DOHH2 (cell line): ENCODE data around the gene GALNT7.
A peak's percentile ranks its signal among the peaks of the same experiment; 100 is the strongest.

Experiments used
- H3F3A ChIP-seq: fragments of 200-600 bp; sonication (generic), shearing (Covaris generic); 2 replicates; pipeline ENCODE4 v1.6.0; 2016; ENCODE audit warnings: antibody characterized with exemption, mild to moderate bottlenecking; ENCODE audit not compliant: control insufficient read depth, insufficient read depth
- H3K27ac ChIP-seq: fragments of 200-600 bp; sonication (generic); 2 replicates; pipeline ENCODE4 v1.5.1; 2014; ENCODE audit warnings: low read depth, mild to moderate bottlenecking, low read length, moderate library complexity
- H3K27me3 ChIP-seq: fragments of 200-600 bp; sonication (generic); 2 replicates; pipeline ENCODE4 v1.6.1; 2014; ENCODE audit warnings: mild to moderate bottlenecking, low read length, mixed read lengths; ENCODE audit not compliant: control insufficient read depth
- H3K36me3 ChIP-seq: fragments of 200-600 bp; sonication (generic); 2 replicates; pipeline ENCODE4 v1.6.1; 2014; ENCODE audit warnings: mild to moderate bottlenecking, low read length, moderate library complexity, mixed read lengths; ENCODE audit not compliant: control insufficient read depth
- H3K4me1 ChIP-seq: fragments of 200-600 bp; sonication (generic); 2 replicates; pipeline ENCODE4 v1.6.1; 2014; ENCODE audit warnings: mild to moderate bottlenecking, low read length, mixed read lengths; ENCODE audit not compliant: control insufficient read depth
- H3K4me2 ChIP-seq: fragments of 200-600 bp; sonication (generic); 2 replicates; pipeline ENCODE4 v1.6.0; 2014; ENCODE audit warnings: mild to moderate bottlenecking, low read length, moderate library complexity
- H3K4me3 ChIP-seq: fragments of 200-600 bp; sonication (generic); 2 replicates; pipeline ENCODE4 v1.5.1; 2014; ENCODE audit warnings: mild to moderate bottlenecking, low read length, mixed read lengths
- H3K79me2 ChIP-seq: fragments of 200-600 bp; sonication (generic); 2 replicates; pipeline ENCODE4 v1.6.1; 2014; ENCODE audit warnings: mild to moderate bottlenecking, low read length, mixed read lengths; ENCODE audit not compliant: control insufficient read depth
- H3K9me2 ChIP-seq: fragments of 200-600 bp; sonication (generic); replicated peaks from 2 replicates; pipeline ENCODE4 v1.6.1; 2014; ENCODE audit warnings: mild to moderate bottlenecking, low read length, mixed read lengths; ENCODE audit not compliant: control insufficient read depth
- H3K9me3 ChIP-seq: fragments of 200-600 bp; sonication (generic); 2 replicates; pipeline ENCODE4 v1.6.1; 2014; ENCODE audit warnings: antibody characterized with exemption, low read length, mixed read lengths; ENCODE audit not compliant: control insufficient read depth, insufficient read depth
- H4K20me1 ChIP-seq: fragments of 200-600 bp; sonication (generic); 2 replicates; pipeline ENCODE4 v1.6.0; 2014; ENCODE audit warnings: low read depth, mild to moderate bottlenecking, antibody characterized with exemption, low read length, moderate library complexity; ENCODE audit not compliant: control insufficient read depth, insufficient read depth
- EZH2phosphoT487 ChIP-seq: fragments of 200-600 bp; sonication (generic); IDR thresholded peaks from 2 replicates; pipeline ENCODE4 v1.6.1; 2017; ENCODE audit warnings: borderline replicate concordance, mild to moderate bottlenecking, antibody characterized with exemption, low read length, moderate library complexity, mixed read lengths
- TF ChIP-seq, protein P1 (sequence below): fragments of 200-600 bp; sonication (generic); IDR thresholded peaks from one replicate; pipeline ENCODE4 v1.5.1; 2014; ENCODE audit warnings: antibody characterized with exemption, mild to moderate bottlenecking, low read depth, low read length; ENCODE audit not compliant: poor library complexity, severe bottlenecking

GALNT7 gene

DNA sequence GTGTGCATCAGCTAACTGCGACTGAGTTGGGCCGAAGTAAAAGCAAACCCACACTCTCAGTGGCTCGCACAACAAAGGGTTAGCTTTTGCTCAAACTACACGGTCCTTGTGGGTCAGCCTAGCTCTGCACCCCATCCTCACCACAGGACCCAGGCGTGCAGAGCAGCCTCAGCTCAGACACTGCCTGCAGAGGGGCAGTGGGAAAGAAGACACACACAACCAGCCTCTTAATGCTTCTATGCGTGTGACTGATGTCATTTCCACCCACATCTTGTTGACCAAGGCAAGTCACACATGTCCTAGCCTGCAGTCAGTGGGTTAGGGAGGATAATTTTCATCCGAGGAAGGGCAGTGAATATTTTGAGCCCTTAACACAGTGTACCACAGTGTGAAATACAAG lies 125.1 kb downstream of the GALNT7 start:
- H3K79me2 ChIP-seq = peaks cover 3% of the 10 kb centered on the region
- TF ChIP-seq, protein P1, sequence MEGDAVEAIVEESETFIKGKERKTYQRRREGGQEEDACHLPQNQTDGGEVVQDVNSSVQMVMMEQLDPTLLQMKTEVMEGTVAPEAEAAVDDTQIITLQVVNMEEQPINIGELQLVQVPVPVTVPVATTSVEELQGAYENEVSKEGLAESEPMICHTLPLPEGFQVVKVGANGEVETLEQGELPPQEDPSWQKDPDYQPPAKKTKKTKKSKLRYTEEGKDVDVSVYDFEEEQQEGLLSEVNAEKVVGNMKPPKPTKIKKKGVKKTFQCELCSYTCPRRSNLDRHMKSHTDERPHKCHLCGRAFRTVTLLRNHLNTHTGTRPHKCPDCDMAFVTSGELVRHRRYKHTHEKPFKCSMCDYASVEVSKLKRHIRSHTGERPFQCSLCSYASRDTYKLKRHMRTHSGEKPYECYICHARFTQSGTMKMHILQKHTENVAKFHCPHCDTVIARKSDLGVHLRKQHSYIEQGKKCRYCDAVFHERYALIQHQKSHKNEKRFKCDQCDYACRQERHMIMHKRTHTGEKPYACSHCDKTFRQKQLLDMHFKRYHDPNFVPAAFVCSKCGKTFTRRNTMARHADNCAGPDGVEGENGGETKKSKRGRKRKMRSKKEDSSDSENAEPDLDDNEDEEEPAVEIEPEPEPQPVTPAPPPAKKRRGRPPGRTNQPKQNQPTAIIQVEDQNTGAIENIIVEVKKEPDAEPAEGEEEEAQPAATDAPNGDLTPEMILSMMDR = no peak
- no peak for TF ChIP-seq EZH2phosphoT487
- no peaks in the 10 kb centered on the region for H4K20me1 ChIP-seq
- no peaks in the 10 kb centered on the region for H3K27me3 ChIP-seq
- no peak overlapping the region for H3K27ac ChIP-seq
- H3K36me3 ChIP-seq = peaks cover 14% of the 10 kb centered on the region
- no peaks in the 10 kb centered on the region for H3F3A ChIP-seq
- no peak overlapping the region for H3K4me2 ChIP-seq
- no peaks in the 10 kb centered on the region for H3K4me1 ChIP-seq
- H3K9me3 ChIP-seq = no peaks in the 10 kb centered on the region
- no peaks in the 10 kb centered on the region for H3K9me2 ChIP-seq
- no peak overlapping the region for H3K4me3 ChIP-seq

DNA sequence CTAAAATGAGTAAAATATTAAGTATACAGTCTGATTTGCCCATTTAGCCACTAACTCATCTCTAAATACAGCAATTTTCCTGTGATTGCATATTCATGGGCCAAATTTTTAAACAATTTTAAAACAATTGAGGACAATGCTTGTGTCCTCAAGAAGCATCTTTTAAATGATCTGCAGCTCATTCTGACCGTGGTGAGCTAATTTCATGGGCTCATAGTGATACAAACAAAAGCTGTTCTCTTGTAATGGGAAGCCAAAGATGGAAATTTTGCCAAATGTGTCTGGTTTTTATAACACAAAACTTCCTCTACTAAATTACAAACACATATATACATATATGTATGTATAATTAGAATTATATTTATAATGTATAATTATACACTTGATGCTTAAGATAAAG lies 125.8 kb downstream of the GALNT7 start:
- no peaks in the 10 kb centered on the region for H4K20me1 ChIP-seq

DNA sequence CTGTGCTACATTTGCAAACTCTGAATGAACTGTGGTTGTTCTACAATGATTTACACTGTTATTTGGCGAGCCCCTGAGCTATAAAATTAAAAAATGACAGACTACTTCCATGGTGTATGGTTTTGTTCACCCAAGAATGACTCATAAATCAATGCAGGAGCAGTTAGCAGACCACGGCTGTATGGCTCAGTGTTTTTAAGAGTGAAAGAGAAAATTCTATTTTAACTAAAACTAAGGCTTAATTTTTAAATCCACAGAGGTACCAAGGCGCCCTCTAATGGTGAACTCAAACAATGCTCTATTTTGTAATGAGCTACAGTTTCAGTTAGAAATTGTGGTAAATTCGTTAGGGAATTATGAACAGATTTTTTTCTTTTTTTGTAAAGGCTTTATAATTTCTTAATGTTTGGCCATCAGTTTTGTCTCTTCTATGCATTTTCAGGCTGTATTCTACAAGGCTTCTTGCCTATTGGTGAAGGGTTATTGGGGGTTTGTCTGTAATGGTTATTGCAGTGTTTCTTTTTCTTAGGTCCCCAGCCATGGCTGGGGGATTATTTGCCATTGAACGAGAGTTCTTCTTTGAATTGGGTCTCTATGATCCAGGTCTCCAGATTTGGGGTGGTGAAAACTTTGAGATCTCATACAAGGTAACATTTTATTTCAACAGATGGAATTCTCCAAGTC lies 133.0 kb downstream of the GALNT7 start:
- Histone ChIP-seq H3K4me1 (no peaks in the 10 kb centered on the region), H3K4me2 (no peak overlapping the region), H3K9me3 (peaks cover 3% of the 10 kb centered on the region; the same call in 1 of the 2 replicates), H3K36me3 (peaks cover 30% of the 10 kb centered on the region), H3K9me2 (no peaks in the 10 kb centered on the region), H3F3A (no peaks in the 10 kb centered on the region), H3K79me2 (no peaks in the 10 kb centered on the region), H3K27me3 (no peaks in the 10 kb centered on the region), H3K4me3 (no peak overlapping the region), H4K20me1 (no peaks in the 10 kb centered on the region), H3K27ac (no peak overlapping the region)
- TF ChIP-seq, protein P1 = peak; percentile 86
- TF ChIP-seq EZH2phosphoT487 = no peak

More for the DNA sequence above, 125.8 kb downstream of the GALNT7 start:
- Histone ChIP-seq H3F3A (no peaks in the 10 kb centered on the region), H3K79me2 (no peaks in the 10 kb centered on the region; the same call in 1 of the 2 replicates), H3K27ac (no peak overlapping the region), H3K9me3 (no peaks in the 10 kb centered on the region), H3K4me3 (no peak overlapping the region), H3K36me3 (peaks cover 14% of the 10 kb centered on the region), H3K4me1 (no peaks in the 10 kb centered on the region), H3K4me2 (no peak overlapping the region), H3K27me3 (no peaks in the 10 kb centered on the region), H3K9me2 (no peaks in the 10 kb centered on the region)
- TF ChIP-seq EZH2phosphoT487 = no peak
- TF ChIP-seq, protein P1 = no peak
